GM12875 (cell line): ENCODE measurements around the gene TSHB.

Experiments
- H3K4me3 ChIP-seq: one replicate; pipeline ENCODE4 v1.5.1; 2011; ENCODE audit warnings: low read depth, low read length, control low read depth
- TF ChIP-seq, protein P1 (sequence below): IDR thresholded peaks from 2 replicates; pipeline ENCODE4 v1.5.1; 2011; ENCODE audit warnings: low read depth, mild to moderate bottlenecking, control low read depth, inconsistent platforms, low read length, moderate library complexity, borderline replicate concordance; ENCODE audit not compliant: insufficient read depth

The TSHB gene

DNA sequence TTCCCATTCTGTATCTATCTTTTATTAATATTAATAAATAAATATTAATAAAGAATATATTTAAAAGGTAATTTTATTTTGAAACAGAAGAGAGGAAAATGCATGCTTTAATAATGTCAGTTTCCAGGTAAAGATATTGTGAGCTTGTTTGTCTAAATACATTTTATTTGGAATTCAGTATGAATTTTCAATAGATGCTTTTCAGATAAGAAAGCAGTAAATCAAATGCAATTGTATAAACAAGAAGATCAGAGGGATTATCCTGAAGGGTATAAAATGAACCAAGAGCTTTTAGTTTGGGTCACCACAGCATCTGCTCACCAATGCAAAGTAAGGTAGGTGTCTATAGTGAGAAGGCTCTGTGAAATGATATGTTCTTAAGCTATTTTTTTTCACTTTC lies at the start of gene TSHB:
TSS of gene TSHB (plus strand) at position 301 of the 400 bp plus-strand sequence. CDS start 3,537 bp downstream, outside the sequence.
- TF ChIP-seq, protein P1, sequence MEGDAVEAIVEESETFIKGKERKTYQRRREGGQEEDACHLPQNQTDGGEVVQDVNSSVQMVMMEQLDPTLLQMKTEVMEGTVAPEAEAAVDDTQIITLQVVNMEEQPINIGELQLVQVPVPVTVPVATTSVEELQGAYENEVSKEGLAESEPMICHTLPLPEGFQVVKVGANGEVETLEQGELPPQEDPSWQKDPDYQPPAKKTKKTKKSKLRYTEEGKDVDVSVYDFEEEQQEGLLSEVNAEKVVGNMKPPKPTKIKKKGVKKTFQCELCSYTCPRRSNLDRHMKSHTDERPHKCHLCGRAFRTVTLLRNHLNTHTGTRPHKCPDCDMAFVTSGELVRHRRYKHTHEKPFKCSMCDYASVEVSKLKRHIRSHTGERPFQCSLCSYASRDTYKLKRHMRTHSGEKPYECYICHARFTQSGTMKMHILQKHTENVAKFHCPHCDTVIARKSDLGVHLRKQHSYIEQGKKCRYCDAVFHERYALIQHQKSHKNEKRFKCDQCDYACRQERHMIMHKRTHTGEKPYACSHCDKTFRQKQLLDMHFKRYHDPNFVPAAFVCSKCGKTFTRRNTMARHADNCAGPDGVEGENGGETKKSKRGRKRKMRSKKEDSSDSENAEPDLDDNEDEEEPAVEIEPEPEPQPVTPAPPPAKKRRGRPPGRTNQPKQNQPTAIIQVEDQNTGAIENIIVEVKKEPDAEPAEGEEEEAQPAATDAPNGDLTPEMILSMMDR = no peak
- no peak within 1 kb of the TSS for H3K4me3 ChIP-seq

DNA sequence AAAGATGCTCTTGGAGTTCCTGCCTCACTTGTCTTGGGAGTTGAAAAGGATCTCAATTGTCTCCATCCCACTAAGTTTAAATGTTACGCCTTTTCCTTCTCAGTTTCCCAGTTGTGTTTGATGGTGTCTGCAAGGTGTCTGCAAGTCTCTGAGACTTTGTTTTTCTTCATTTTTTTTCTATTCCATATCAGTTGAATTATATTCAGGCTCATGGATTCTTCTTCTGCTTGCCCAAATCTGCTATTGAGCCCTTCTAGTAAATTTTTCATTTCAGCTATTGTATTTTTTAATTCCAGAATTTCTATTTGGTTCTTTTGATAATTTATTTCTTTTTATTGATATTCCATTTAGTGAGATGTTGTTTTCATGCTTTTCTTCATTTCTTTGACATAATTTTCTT lies 47.4 kb upstream of the TSHB start:
- TF ChIP-seq, protein P1 = no peak
- H3K4me3 ChIP-seq = no peak overlapping the region

DNA sequence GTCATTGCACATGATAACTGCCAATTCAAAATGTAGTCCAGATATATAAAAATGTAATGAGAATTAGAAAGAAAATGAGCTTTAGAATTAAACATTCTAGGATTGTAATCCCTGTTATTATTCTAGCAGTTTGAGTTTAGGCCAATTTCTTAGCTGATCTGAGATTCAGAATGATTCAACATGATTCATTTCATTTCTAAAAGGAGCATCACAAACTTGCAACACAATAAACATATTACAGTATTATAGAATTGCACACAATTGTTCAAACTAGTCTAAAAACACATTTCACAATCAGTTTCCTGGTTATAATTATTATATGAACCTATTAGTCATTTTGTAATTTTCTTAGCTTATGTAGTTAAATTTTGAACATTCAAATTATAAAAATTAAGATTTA lies 43.3 kb upstream of the TSHB start:
- TF ChIP-seq, protein P1 = no peak

DNA sequence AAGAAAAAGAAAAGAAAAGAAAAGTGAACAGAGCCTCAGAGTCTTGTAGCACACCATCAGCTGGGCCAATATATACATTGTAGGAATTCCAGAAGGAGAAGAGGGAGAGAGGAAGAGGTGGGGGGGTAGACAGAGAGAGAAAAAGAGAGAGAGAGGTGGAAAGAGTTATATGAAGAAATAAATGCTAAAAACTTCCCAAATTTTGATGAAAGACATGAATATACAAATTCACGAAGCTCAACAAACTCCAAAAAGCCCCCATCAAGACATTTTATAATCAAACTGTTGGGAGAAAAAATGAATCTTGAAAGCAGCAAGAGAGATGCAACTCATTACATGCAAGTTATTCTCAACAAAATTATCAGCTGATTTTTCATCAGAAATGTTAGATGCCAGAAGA lies 41.5 kb upstream of the TSHB start:
- TF ChIP-seq, protein P1 = no peak

More for the DNA sequence above, 43.3 kb upstream of the TSHB start:
- H3K4me3 ChIP-seq = no peak overlapping the region

DNA sequence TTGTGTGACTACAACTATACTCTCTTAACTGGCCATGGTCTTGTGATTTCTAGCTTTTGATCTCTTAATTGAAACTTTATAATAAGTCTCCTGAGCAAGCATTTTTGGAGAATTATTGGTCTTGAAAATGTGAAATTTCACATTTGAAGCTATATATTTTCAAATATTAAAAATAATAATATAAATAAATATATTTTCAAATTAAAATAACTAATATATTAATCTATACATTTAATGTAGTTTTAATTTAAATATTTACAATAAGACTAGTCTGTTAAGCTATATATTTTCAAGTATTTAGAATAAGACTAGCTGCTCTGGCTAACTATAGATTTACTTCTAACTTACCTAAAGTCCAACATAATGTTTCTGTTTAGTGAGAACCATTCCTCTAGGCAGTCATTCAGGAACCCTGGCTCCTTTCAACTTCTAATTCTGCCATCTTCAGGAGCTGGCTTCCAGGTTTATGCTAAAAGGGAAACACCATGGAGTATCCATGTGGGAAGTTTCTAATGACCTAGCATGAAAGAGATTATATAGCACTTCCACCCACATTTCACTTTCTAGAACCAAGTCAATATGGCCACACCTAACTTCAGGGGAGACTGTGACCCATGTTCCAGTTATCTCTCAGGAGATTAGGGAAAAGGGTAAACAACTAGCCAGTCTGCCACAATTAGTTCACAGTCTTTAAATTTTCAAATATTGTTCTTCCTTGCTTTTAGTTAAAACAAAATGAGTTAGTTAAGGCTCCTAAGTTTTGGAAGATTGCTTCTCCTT lies 31.9 kb upstream of the TSHB start:
- TF ChIP-seq, protein P1 = no peak

More for the DNA sequence above, 41.5 kb upstream of the TSHB start:
- no peak overlapping the region for H3K4me3 ChIP-seq

DNA sequence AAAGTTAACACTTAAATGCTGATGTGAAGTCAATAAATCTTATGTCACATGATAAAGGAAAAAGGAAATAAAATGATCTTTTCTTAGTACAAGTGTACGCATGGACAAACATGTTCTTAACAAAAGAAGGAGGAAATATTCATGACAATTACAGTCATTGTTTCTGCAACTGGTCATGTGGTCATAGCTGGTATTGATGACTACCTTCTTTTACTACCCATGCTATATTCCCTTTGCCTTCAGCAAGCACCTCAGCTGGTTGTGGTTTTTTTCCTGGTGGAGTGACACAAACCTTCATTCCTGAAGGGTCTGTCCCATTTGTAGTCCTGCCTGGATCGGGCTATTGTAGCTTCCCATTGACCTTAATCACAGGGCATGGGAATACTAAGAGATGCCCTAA lies 23.4 kb upstream of the TSHB start:
- H3K4me3 ChIP-seq = no peak overlapping the region
- TF ChIP-seq, protein P1 = no peak

More for the DNA sequence above, 31.9 kb upstream of the TSHB start:
- H3K4me3 ChIP-seq = no peak overlapping the region

DNA sequence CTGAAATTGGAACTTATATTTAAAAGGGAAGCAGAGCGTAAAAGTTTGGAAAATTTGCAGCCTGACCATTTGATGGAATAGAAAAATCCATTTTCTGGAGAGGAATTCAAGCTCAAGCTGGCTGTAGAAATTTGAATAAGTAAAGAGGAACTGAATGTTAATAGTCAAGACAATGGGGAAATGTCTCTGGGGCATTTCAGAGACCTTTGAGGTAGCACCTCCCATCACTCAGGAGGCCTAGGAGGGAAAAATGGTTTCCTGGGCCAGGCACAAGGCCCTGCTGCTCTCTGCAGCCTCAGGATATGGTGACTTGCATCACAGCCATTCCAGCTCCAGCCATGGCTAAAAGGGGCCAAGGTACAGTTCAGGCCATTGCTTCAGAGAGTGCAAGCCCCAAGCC lies 17.6 kb upstream of the TSHB start:
- TF ChIP-seq, protein P1 = no peak
- no peak overlapping the region for H3K4me3 ChIP-seq
